Measurements from ENCODE around the gene ZSCAN10. TPM values are rescaled to one million over a fixed set of nuclear protein-coding genes. Genes with fewer than 3 reads are reported as not detected.
A peak's percentile ranks its signal among the peaks of the same experiment; 100 is the strongest.

The ZSCAN10 gene
- polyA plus RNA-seq, 3 donors: not detected

GRCh38 chr16:3137267-3137666 lies 38.2 kb upstream of the ZSCAN10 start:
- WGBS, 3 donors: 92 to 95% (median 93%) methylated on average over 13 of the region's 13 CpGs
- H3K27ac ChIP-seq (ENCODE audit: low read depth, low read length): no peak overlapping the region

GRCh38 chr16:3135126-3135715 lies 36.1 kb upstream of the ZSCAN10 start:
- WGBS, 3 donors: 0 to 1% (median 0%) methylated on average over 36 to 43 of the region's 43 CpGs
- no peak overlapping the region for H3K27ac ChIP-seq (ENCODE audit: low read depth, low read length)

DNA sequence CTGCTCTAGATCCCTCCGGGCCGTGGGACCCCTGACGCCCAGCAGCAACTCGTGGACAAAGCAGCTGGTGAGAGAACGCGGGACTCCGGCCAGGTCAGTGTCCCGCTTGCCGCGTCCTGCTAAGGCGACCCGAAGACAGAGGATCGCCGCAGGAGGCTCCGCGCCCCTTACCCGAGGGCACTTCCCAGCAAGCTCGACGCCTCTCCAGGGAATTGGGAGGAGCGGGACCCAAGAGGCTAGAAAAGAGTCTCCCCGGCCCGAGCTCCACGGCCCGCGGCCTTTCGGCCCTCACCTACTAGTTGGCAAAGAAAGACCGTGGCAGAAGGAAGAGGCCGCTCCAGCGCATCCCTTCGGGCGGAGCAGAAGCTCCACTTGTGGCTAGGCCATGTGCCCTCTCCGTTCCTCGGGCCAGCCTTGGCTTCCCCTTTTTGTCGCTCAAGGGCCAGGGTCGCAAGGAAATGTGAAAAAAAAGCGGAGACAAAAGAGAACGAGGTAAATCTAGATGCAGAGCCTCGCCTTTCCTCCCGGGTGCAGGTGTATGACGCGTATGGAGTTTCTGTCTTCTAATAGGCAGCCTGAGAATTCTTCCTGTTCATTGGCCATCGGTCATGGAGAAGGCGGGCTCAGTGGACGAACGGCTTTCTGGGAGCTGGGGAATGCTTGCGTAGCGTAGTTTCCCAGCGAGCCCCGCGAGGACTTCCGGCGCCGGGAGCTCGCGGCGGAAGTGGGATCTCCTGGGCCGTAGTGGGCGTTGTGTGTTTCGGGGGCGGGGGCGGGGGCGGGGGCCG lies 35.4 kb upstream of the ZSCAN10 start, which contains the start of gene ZNF213:
Gene ZNF213 (plus strand): TSS at position 692 of the 788 bp plus-strand sequence. CDS start 2,252 bp downstream, outside the sequence.
- 0% methylated on average over 50 to 63 of the region's 63 CpGs for WGBS, 3 donors
- H3K27ac ChIP-seq (ENCODE audit: low read depth, low read length): no peak within 1 kb of the TSS

DNA sequence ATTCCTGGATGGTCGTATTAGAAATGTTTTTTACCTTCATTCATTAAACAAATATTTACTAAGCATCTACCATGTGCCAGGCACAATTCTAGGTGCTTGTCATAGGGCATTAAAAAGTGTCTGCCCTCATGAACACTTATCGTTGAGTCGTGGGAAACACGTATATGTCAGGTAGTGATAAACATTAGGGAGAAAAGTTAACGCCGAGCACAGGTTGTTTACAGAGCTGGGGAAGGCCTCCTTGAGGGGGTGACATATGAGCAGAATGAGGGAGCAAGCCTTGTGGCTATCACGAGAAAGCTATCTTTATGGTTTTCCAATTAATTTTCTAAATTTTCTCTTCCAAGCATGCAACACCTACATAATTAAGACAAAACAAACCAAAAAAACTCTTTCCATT lies 34.8 kb upstream of the ZSCAN10 start:
- no peak overlapping the region for H3K27ac ChIP-seq (ENCODE audit: low read depth, low read length)
- WGBS, 3 donors: 2 to 9% (median 9%) methylated on average over 7 of the region's 7 CpGs

- 66 to 70% (median 69%) methylated on average over 12 of the region's 12 CpGs for WGBS, 3 donors
- no peak overlapping the region for H3K27ac ChIP-seq (ENCODE audit: low read depth, low read length)
These were observed 32.8 kb upstream of the ZSCAN10 start for GRCh38 chr16:3131755-3132377.

DNA sequence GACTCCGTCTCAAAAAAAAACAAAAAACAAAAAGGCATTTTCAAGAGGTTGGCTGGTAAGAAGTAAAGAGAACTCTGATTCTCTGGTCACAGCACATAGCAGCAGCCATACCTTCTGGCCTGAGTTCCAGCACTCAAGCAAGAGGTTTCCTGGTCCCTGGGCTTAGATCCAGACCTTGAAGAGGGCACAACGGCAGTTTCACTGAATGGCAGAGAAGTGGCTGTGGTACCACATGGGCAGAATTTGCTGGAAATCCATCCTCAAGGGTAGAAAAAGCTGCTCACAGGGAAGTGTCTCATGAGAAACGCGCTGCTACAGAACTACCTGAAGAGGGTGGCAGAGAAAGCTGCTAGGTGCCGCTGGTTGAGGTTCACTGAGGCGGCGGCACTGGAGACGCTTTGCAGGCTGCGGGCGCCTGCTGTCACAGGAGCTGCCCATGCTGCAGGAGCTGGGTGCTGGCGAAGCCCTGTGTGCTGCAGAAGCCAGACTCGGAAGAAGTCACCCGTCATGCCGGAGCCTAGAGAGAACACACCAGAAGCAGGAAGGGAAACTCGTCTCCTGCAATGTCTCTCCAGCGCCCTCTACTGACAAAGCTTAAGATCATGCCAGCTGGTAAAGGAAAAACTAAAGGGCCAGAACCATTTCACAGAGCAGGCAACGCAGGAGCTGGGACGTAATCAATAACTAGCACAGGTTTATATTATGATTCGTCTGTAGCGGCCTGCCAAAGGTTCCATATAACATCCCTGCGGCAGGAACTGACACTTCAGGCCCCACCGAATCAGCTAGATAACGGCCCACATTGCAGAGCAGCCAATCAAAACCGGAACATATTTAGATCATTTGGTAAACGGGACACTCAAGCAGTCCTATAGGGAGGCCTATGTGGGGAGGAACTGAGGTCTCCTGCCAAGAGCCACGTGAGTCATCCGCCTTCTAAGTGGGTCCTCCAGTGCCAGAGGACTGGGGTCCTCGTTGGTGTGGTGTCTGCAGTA lies 30.3 kb upstream of the ZSCAN10 start:
- H3K27ac ChIP-seq (ENCODE audit: low read depth, low read length): no peak overlapping the region
- WGBS, 3 donors: 9 to 18% (median 11%) methylated on average over 28 of the region's 28 CpGs

DNA sequence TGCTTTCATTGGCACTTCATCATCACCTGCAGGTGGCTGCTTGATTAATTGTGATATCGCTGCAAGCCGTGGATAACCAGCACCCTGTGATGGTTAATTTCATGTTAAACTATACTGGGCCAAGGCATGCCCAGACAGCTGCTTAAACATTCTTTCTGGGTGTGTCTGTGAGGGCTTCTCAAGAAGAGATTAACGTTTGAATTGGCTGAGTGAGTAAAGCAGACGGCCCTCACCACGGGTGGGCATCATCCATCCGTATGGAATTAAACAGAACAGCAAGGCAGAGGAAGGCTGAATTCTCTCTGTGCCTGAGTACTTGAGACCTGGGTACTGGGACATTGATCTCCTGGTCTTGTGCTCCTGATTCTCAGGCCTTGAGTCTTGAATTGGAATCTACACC lies 28.7 kb upstream of the ZSCAN10 start:
- 68 to 80% (median 76%) methylated on average over 6 of the region's 6 CpGs for WGBS, 3 donors
- H3K27ac ChIP-seq (ENCODE audit: low read depth, low read length): no peak overlapping the region

DNA sequence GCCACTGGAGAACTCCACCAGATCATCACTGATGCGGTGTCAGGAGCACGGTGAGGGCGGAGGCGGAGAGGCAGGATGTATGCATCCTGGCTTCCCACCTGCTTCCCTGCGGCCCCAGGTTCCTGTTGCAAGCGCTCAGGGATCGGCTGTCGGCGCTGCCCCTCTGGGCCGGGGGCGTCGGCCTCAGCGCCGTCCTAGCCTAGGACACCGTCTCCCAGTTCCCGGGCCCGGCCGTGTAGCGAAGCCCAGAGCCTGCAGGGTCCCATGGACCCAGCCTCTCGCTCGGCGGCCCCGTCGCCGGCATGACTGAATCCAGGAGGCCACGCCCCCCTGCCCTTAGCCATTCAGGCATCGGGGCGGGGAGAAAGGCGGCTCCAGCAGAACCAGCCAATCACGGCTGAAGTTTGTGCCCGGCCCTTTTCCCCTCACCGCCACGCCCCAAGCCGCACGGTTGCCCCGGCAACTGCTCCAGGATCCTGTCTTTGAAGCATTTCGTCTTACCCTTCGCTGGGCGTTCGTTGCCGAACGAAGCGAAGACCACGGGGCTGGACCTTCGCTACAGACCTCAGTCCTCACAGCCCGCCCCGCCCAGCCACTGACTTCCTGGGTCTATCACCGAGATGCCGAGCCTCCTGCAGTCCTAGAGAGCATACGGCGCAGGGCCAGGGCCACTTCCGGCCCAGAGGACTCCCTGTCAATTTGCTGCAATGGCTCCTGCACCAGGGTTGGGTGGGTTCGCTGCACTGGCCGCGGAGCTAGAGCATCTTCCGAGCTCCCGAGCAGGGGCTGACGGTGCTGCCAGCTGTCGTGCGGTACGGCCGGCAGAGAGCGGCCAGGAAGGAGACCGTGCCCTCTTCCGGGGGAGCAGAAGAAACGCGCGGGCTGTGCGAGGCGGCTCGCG lies 25.1 kb upstream of the ZSCAN10 start:
- peak overlapping the region; percentile 53 for H3K27ac ChIP-seq (ENCODE audit: low read depth, low read length)
- 0% methylated on average over 56 to 72 of the region's 72 CpGs for WGBS, 3 donors

GRCh38 chr16:3122926-3123570 lies 24.0 kb upstream of the ZSCAN10 start:
- no peak overlapping the region for H3K27ac ChIP-seq (ENCODE audit: low read depth, low read length)
- 52 to 55% (median 52%) methylated on average over 7 to 8 of the region's 8 CpGs for WGBS, 3 donors

- 67 to 74% (median 72%) methylated on average over 7 of the region's 7 CpGs for WGBS, 3 donors
- no peak overlapping the region for H3K27ac ChIP-seq (ENCODE audit: low read depth, low read length)
These were observed 22.9 kb upstream of the ZSCAN10 start for GRCh38 chr16:3121851-3122467.

GRCh38 chr16:3120435-3120834 lies 21.3 kb upstream of the ZSCAN10 start:
- no peak overlapping the region for H3K27ac ChIP-seq (ENCODE audit: low read depth, low read length)
- 84 to 93% (median 92%) methylated on average over 16 of the region's 16 CpGs for WGBS, 3 donors

DNA sequence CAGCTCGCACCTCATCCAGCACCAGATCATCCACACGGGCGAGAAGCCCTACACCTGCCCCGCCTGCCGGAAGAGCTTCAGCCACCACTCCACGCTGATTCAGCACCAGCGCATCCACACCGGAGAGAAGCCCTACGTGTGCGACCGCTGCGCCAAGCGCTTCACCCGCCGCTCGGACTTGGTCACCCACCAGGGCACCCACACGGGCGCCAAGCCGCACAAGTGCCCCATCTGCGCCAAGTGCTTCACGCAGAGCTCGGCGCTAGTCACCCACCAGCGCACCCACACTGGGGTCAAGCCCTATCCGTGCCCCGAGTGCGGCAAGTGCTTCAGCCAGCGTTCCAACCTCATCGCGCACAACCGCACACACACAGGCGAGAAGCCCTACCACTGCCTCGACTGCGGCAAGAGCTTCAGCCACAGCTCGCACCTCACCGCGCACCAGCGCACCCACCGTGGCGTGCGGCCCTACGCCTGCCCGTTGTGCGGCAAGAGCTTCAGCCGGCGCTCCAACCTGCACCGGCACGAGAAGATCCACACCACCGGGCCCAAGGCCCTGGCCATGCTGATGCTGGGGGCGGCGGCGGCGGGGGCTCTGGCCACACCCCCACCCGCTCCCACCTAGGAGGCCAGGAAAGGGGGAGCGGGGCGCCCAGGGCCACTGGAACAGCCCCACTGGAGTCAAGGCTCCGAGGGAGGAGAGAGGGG lies 20.8 kb upstream of the ZSCAN10 start:
- no peak overlapping the region for H3K27ac ChIP-seq (ENCODE audit: low read depth, low read length)
- 92 to 95% (median 95%) methylated on average over 57 of the region's 57 CpGs for WGBS, 3 donors

DNA sequence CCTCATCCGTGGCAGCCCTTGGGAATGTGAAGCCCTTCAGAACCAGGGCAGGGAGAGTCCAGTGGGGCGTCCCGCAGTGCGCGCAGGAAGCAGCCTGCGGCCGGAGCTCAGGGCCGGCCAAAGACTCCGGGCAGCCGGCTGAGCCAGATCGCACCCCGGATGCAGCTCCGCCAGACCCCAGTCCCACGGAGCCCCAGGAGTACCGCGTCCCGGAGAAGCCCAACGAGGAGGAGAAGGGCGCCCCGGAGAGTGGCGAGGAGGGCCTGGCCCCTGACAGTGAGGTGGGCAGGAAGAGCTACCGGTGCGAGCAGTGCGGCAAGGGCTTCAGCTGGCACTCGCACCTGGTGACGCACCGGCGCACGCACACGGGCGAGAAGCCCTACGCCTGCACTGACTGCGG lies 20.2 kb upstream of the ZSCAN10 start:
- H3K27ac ChIP-seq (ENCODE audit: low read depth, low read length): no peak overlapping the region
- WGBS, 3 donors: 93 to 97% (median 94%) methylated on average over 32 to 33 of the region's 33 CpGs

DNA sequence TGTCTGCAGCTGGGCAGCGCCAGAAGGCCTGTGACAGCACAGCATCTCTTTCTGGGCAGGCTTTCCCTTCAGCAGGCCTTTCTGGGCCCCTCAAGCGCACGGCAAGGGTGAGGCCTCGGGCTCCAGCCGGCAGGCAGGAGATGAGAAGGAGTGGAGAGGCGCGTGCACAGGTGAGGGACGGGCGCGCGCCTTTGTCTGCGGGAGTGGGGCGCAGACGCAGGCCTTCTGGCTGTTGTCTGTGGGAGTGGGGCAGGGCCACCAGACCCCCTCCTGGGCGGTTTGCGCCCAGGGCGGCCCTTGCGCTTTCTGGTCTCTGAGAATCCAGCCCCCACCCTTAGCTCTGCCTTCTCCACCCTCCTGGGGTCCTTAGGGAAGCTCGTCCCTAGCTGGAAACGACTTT lies 19.8 kb upstream of the ZSCAN10 start:
- WGBS, 3 donors: 93 to 95% (median 95%) methylated on average over 20 of the region's 20 CpGs
- no peak overlapping the region for H3K27ac ChIP-seq (ENCODE audit: low read depth, low read length)

GRCh38 chr16:3118204-3118790 lies 19.2 kb upstream of the ZSCAN10 start:
- H3K27ac ChIP-seq (ENCODE audit: low read depth, low read length): no peak overlapping the region
- WGBS, 3 donors: 89 to 91% (median 90%) methylated on average over 16 of the region's 16 CpGs

DNA sequence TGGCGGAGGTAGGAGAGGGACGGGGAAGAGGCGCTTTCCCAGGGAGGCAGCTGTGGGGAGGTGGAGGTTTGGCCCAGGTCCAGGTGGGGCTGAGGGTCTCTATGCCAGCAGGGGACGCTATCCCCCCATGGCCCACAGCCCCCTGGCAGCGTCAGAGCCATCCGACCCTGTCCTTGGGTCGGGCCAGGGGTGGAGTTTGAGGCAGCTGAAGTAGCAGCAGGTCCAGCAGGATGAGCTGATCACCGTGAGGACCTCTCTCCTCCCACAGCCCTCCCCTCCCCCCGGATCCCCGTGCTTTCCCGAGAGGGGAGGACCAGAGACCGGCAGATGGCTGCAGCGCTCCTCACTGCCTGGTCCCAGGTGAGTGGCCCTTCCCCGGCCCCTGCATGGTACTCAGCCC lies 16.5 kb upstream of the ZSCAN10 start:
- H3K27ac ChIP-seq (ENCODE audit: low read depth, low read length): no peak overlapping the region
- 72 to 88% (median 81%) methylated on average over 10 to 14 of the region's 14 CpGs for WGBS, 3 donors

Data from adipose tissue (tissue), 3 donors.